GM12872 (cell line): ENCODE measurements around the gene PIGH.

ENCODE experiments used
- CTCF ChIP-seq: IDR thresholded peaks from 3 replicates; pipeline ENCODE4 v1.5.1; 2011; ENCODE audit warnings: low read depth, mild to moderate bottlenecking, low read length, moderate library complexity; ENCODE audit not compliant: insufficient read depth

The PIGH gene

GRCh38 chr14:67602995-67603545, 3.0 kb upstream of the PIGH start:
- TF ChIP-seq CTCF: no peak

- no peak for TF ChIP-seq CTCF
Measured at GRCh38 chr14:67602076-67602475, 2.0 kb upstream of the PIGH start.

- no peak for TF ChIP-seq CTCF
Measured at GRCh38 chr14:67595392-67595791, 4.7 kb downstream of the PIGH start.

GRCh38 chr14:67589204-67589770, 10.8 kb downstream of the PIGH start:
- TF ChIP-seq CTCF: no peak

GRCh38 chr14:67586369-67586768, 13.7 kb downstream of the PIGH start:
- TF ChIP-seq CTCF: no peak

GRCh38 chr14:67584978-67585377, 15.1 kb downstream of the PIGH start:
- no peak for TF ChIP-seq CTCF

GRCh38 chr14:67583711-67584644, 16.1 kb downstream of the PIGH start:
- peak; percentile 79 for TF ChIP-seq CTCF
